CD8-positive, alpha-beta memory T cell (primary cell): Measurements from ENCODE around the gene VEGFA. TPM values are rescaled to one million over a fixed set of nuclear protein-coding genes. Genes with fewer than 3 reads are reported as not detected.
"Not testable (repeated sequence)": the region's sequence is repeated elsewhere in the genome, so short reads cannot be mapped to it uniquely, and the experiment has no call there.

ENCODE experiments used
- CTCF ChIA-PET: fragments of 350-600 bp; sonication (Branson Sonifier 250); formaldehyde crosslinking; loops from one replicate; lab custom pipeline; 2021; ENCODE audit warnings: antibody characterized with exemption; lab: Charles Lee
- POLR2A ChIA-PET: fragments of 350-600 bp; sonication (Branson Sonifier 250); formaldehyde crosslinking; loops from one replicate; lab custom pipeline; 2021; ENCODE audit warnings: antibody characterized with exemption; lab: Charles Lee
- DNase-seq, 5 donors: peaks; one replicate each; pipeline versions ENCODE4 v3.0.0 to v3.0.0-alpha.2; 2020 to 2022; ENCODE audit warnings: mixed read lengths in 1 of 5
- H3K27ac ChIP-seq: one replicate; pipeline ENCODE4 v1.7.0; 2013; ENCODE audit warnings: low read depth, mild to moderate bottlenecking, low read length, moderate library complexity
- H3K27me3 ChIP-seq: 2 replicates; pipeline ENCODE4 v1.7.0; 2013; ENCODE audit warnings: low read length, mild to moderate bottlenecking; ENCODE audit not compliant: insufficient read depth, poor library complexity, severe bottlenecking
- H3K36me3 ChIP-seq: 2 replicates; pipeline ENCODE4 v1.7.0; 2013; ENCODE audit warnings: mild to moderate bottlenecking, low read length, moderate library complexity; ENCODE audit not compliant: insufficient read depth
- H3K4me1 ChIP-seq: 2 replicates; pipeline ENCODE4 v1.7.0; 2013; ENCODE audit warnings: mild to moderate bottlenecking, low read length, moderate library complexity; ENCODE audit not compliant: insufficient read depth
- H3K4me3 ChIP-seq: 2 replicates; pipeline ENCODE4 v1.7.0; 2013; ENCODE audit warnings: mild to moderate bottlenecking, low read length
- H3K9me3 ChIP-seq: 2 replicates; pipeline ENCODE4 v1.7.0; 2013; ENCODE audit warnings: mild to moderate bottlenecking, low read length
- H3K27ac Mint-ChIP-seq, 8 donors: one replicate each; pipeline ENCODE4 v1.8.0; 2020 to 2021; ENCODE audit warnings: mixed read lengths in 8 of 8, mild to moderate bottlenecking in 6 of 8, inconsistent platforms in 3 of 8, moderate library complexity in 3 of 8
- H3K27me3 Mint-ChIP-seq, 2 donors: one replicate each; pipeline ENCODE4 v1.8.0; 2020 to 2021; ENCODE audit warnings: mixed read lengths in 2 of 2, mild to moderate bottlenecking in 1 of 2, moderate library complexity in 1 of 2
- H3K36me3 Mint-ChIP-seq, 3 donors: one replicate each; pipeline ENCODE4 v1.8.0; 2020 to 2021; ENCODE audit warnings: mixed read lengths in 3 of 3, inconsistent platforms in 1 of 3, mild to moderate bottlenecking in 1 of 3
- H3K4me1 Mint-ChIP-seq, 3 donors: one replicate each; pipeline ENCODE4 v1.8.0; 2020 to 2021; ENCODE audit warnings: mixed read lengths in 3 of 3, inconsistent platforms in 1 of 3, mild to moderate bottlenecking in 1 of 3
- H3K4me3 Mint-ChIP-seq, 7 donors: one replicate each; pipeline ENCODE4 v1.8.0; 2020 to 2021; ENCODE audit warnings: mixed read lengths in 7 of 7, mild to moderate bottlenecking in 6 of 7, moderate library complexity in 4 of 7, inconsistent platforms in 2 of 7
- H3K9me3 Mint-ChIP-seq, 5 donors: one replicate each; pipeline ENCODE4 v1.8.0; 2020 to 2022; ENCODE audit warnings: mixed read lengths in 5 of 5, mild to moderate bottlenecking in 3 of 5, moderate library complexity in 2 of 5, inconsistent platforms in 1 of 5
- polyA plus RNA-seq: library from polyadenylated mRNA; unstranded; fragments of 300-500 nt; fragmentation: Illumina TruSeq; gene quantifications from one replicate; pipeline ENCODE4 v1.2.3, GENCODE V29; 2021
- total RNA-seq, 2 experiments: library from RNA; stranded (reverse); gene quantifications; one replicate each; pipeline ENCODE4 v1.2.3, GENCODE V29; 2021

Gene VEGFA
- total and polyA plus RNA-seq, 3 experiments from 2014 or later = 16.4 to 17.5 TPM; not detected in 1

DNA sequence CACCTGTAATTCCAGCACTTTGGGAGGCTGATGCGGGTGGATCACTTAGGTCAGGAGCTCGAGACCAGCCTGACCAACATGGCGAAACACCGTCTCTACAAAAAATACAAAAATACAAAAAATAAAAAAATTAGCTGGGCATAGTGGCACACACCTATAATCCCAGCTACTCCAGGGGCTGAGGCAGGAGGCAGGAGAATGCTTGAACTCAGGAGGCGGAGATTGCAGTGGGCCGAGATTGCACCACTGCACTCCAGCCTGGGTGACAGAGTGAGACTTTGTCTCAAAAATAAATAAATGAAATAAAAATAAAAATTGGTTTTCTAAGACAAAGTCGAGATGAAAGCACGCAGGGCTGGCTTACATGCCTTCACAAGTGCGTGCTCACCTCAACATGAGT lies 49.0 kb downstream of the VEGFA start:
- ChIA-PET CTCF (interaction anchor here (0.8 kb wide), 1 partner anchor 10 kb away, joined by 3 read pairs; no protein-coding TSS in a partner anchor), POLR2A (interaction anchor here (0.7 kb wide), 1 partner anchor 12 kb away, joined by 8 read pairs; no protein-coding TSS in a partner anchor)
- H3K36me3 Mint-ChIP-seq, H3K4me1 ChIP-seq, H3K9me3 Mint-ChIP-seq, H3K36me3 ChIP-seq, H3K4me1 Mint-ChIP-seq, H3K27me3 ChIP-seq, DNase-seq, H3K4me3 ChIP-seq, H3K4me3 Mint-ChIP-seq, H3K9me3 ChIP-seq, H3K27ac Mint-ChIP-seq, H3K27ac ChIP-seq: not testable (repeated sequence)
- peaks cover 8 to 26% of the 10 kb centered on the region in 2 donors for H3K27me3 Mint-ChIP-seq

DNA sequence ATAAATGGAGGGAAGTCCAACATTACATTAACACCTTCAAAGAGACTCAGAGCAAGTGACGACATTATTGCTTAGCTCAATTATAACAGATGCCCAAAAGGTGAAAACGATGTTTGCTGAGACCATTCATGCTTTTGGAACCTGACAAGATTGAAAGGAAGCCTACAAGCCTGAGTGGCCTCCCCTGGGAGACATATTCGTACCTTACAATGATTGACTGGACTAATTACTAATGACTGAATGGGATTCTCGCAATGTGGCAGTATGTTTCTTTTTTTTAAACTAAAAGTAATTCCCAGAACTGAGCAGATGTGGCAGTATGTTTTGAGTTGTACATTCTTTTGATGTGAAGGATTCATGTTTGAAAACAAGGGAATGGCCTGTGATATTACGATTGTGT lies 49.9 kb downstream of the VEGFA start:
- no peaks in the 10 kb centered on the region for H3K9me3 ChIP-seq
- H3K36me3 ChIP-seq = no peaks in the 10 kb centered on the region
- H3K4me3 ChIP-seq = no peak overlapping the region
- Mint-ChIP-seq H3K9me3 (no peaks in the 10 kb centered on the region), H3K27ac (no peak overlapping the region), H3K27me3 (peaks cover 8 to 31% of the 10 kb centered on the region in 2 donors), H3K4me1 (peaks cover 0 to 6% (median 0%) of the 10 kb centered on the region in 3 donors), H3K4me3 (no peak overlapping the region), H3K36me3 (no peaks in the 10 kb centered on the region)
- ChIA-PET POLR2A (no interaction called here), CTCF (no interaction called here)
- H3K27ac ChIP-seq = no peak overlapping the region
- no peak for DNase-seq
- no peaks in the 10 kb centered on the region for H3K27me3 ChIP-seq
- no peaks in the 10 kb centered on the region for H3K4me1 ChIP-seq

DNA sequence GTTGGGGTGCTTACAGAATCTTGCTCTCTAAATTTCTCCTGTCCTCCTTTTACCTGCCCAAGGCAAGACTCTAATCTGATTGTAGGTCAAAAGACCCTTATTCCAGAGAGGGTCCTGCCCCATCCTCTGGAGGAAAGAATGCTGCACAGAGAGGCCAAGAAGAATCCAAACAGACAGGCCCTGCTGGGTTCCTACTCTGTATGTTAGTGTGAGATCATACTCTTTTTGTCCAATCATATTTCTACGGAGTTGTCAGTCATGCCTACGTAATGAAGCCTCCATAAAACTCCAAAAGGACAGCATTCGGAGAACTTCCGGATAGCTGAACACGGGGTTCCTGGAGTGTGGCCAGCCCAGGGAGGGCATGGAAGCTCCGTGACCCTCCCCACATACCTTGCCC lies 50.5 kb downstream of the VEGFA start:
- no peak for DNase-seq
- Mint-ChIP-seq H3K9me3 (no peaks in the 10 kb centered on the region), H3K4me3 (no peak overlapping the region), H3K27ac (peak overlapping the region in 1 of 8 donors; percentile 74), H3K4me1 (peaks cover 0 to 6% (median 0%) of the 10 kb centered on the region in 3 donors), H3K27me3 (peaks cover 8 to 31% of the 10 kb centered on the region in 2 donors), H3K36me3 (no peaks in the 10 kb centered on the region)
- CTCF ChIA-PET = no interaction called here
- no peaks in the 10 kb centered on the region for H3K4me1 ChIP-seq
- H3K27ac ChIP-seq = no peak overlapping the region
- no peaks in the 10 kb centered on the region for H3K27me3 ChIP-seq
- POLR2A ChIA-PET = no interaction called here
- no peaks in the 10 kb centered on the region for H3K36me3 ChIP-seq
- no peaks in the 10 kb centered on the region for H3K9me3 ChIP-seq
- H3K4me3 ChIP-seq = no peak overlapping the region

DNA sequence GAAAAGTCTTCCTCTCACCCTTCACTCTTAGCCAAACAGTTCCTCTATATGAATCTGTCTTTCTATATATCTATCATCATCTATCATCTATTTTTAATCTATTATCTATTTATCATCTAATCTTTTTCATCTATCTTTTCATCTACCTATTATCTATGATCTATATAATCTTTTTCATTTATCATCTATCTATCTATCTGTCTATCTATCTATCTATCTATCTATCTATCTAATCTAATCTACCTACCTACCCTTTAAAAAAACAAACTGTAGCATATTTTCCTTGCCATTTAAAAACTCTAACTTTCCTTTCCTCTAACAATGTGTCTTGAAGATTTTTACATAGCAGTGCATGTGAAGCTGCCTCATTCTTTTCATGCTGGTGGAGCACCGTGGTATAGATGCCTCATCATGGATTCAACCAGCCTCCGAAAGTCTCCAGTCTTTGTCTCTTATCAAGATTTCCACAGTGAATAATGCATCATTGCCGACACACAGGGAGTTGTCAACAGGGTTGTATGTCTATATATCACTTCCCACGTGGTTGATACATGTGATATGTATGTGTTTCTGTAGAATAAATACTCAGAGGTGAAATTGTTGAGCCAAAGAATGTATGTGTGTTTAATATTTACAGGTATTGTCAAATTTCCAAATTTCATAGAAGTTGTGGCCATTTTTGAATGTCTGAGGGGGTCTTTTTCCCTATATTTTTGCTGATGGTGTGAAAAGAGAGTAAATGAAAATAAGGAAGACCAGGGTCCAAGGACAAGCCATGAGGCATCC lies 51.3 kb downstream of the VEGFA start:
- Histone ChIP-seq H3K4me1 (no peaks in the 10 kb centered on the region), H3K9me3 (no peaks in the 10 kb centered on the region), H3K4me3 (no peak overlapping the region), H3K27ac (no peak overlapping the region), H3K36me3 (no peaks in the 10 kb centered on the region), H3K27me3 (no peaks in the 10 kb centered on the region)
- DNase-seq = no peak
- H3K36me3 Mint-ChIP-seq = no peaks in the 10 kb centered on the region
- POLR2A ChIA-PET = no interaction called here
- no peak overlapping the region for H3K27ac Mint-ChIP-seq
- H3K4me3 Mint-ChIP-seq = no peak overlapping the region
- peaks cover 0 to 6% (median 0%) of the 10 kb centered on the region in 3 donors for H3K4me1 Mint-ChIP-seq
- peaks cover 8 to 30% of the 10 kb centered on the region in 2 donors for H3K27me3 Mint-ChIP-seq
- no peaks in the 10 kb centered on the region for H3K9me3 Mint-ChIP-seq
- CTCF ChIA-PET = no interaction called here

DNA sequence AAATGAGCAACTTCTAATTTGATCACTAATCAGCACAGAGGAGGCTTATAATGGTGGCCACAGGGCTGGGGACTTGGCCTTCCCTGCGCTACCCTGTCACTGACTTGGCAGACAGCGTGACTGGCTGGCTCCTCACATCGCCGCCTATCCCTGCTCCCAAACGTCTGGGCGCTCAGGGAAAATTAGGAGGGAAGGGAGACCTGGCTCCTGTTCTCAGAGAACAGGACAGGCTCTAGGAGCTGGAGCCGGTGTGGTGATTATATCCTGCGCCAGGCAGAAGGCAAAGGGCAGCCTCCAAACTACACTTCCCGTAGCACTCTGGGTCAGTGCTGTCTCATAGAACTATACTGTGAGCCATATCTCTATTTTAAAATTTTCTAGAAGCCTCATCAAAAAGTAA lies 53.4 kb downstream of the VEGFA start:
- Mint-ChIP-seq H3K4me1 (peaks cover 0 to 6% (median 0%) of the 10 kb centered on the region in 3 donors), H3K9me3 (no peaks in the 10 kb centered on the region), H3K36me3 (no peaks in the 10 kb centered on the region), H3K27me3 (peaks cover 5 to 24% of the 10 kb centered on the region in 2 donors), H3K4me3 (no peak overlapping the region), H3K27ac (no peak overlapping the region)
- Histone ChIP-seq H3K9me3 (no peaks in the 10 kb centered on the region), H3K27ac (no peak overlapping the region), H3K4me1 (no peaks in the 10 kb centered on the region), H3K27me3 (peaks cover 4% of the 10 kb centered on the region), H3K36me3 (no peaks in the 10 kb centered on the region), H3K4me3 (no peak overlapping the region)
- ChIA-PET CTCF (no interaction called here), POLR2A (no interaction called here)
- DNase-seq = no peak

DNA sequence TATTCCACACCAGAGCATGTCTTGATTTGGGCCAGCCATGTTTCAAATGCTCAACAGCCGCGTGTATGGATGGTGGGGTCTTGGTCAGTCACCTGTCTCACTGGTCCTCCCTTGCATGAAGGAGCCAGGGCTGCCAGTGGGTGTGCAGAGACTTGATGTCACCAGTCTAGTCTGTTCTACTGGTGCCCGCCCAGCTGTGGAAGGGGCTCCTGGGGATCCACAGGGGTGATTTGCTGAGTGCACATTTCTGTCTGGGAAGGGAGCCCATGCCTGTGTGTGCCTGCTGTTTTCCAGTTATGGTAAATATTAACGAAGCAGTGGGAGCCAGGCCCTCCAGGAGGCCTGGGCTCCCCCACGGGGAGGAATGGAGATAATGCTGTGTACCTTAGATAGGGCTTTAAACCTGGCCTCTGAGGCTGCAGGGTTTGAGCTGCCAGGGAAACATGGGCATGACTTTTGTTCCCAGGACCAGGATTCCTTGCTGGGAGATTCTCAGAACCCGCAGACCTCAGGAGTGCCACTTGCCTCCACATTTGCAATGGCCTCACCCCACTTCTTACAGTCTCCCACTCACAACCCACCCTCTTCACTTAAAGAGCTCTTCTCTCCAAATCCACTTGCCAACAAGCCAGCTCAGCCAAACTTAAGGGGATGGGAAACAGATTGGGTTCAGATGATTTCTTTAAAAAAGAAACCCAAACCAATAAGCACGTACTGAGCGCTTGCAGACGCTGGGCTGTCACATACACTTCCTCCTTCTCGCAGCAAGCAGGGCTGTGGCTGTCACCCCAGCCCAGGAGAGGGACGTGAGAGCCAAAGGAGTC lies 54.1 kb downstream of the VEGFA start:
- Mint-ChIP-seq H3K36me3 (no peaks in the 10 kb centered on the region), H3K9me3 (no peaks in the 10 kb centered on the region), H3K4me3 (peak overlapping the region in 1 of 7 donors; percentile 19), H3K4me1 (peaks cover 0 to 6% (median 0%) of the 10 kb centered on the region in 3 donors), H3K27ac (peak overlapping the region in 3 of 8 donors; percentile 13 to 61 (median 26)), H3K27me3 (peaks cover 5 to 22% of the 10 kb centered on the region in 2 donors)
- Histone ChIP-seq H3K27ac (no peak overlapping the region), H3K4me3 (no peak overlapping the region), H3K4me1 (no peaks in the 10 kb centered on the region), H3K27me3 (peaks cover 4% of the 10 kb centered on the region), H3K36me3 (no peaks in the 10 kb centered on the region), H3K9me3 (no peaks in the 10 kb centered on the region)
- peak in 1 of 5 donors; percentile 5 for DNase-seq
- ChIA-PET CTCF (no interaction called here), POLR2A (no interaction called here)

DNA sequence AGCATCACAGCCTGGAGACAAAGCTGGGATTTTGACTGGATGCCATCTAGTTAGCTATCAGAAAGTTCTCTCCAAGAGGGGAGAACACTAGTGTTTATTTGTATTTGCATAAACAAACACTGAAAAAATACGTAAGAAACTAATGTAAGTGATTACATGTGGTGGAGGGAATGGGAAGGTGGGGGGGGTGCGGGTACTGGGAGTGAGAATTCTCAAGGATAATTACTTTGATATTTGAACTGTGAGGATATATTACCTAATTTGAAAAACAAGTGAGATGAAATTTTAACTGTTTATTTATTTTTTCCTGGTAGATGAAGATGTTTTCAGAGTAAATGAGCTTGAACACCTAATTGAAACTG lies 54.7 kb downstream of the VEGFA start:
- H3K9me3 ChIP-seq = no peaks in the 10 kb centered on the region
- H3K27me3 ChIP-seq = peaks cover 4% of the 10 kb centered on the region
- no peak for DNase-seq
- Mint-ChIP-seq H3K4me1 (peaks cover 0 to 6% (median 0%) of the 10 kb centered on the region in 3 donors), H3K9me3 (no peaks in the 10 kb centered on the region), H3K27me3 (peaks cover 7 to 25% of the 10 kb centered on the region in 2 donors), H3K4me3 (peak overlapping the region in 1 of 7 donors; percentile 19), H3K27ac (peak overlapping the region in 1 of 8 donors; percentile 13), H3K36me3 (no peaks in the 10 kb centered on the region)
- no peak overlapping the region for H3K4me3 ChIP-seq
- POLR2A ChIA-PET = no interaction called here
- H3K27ac ChIP-seq = no peak overlapping the region
- H3K36me3 ChIP-seq = no peaks in the 10 kb centered on the region
- CTCF ChIA-PET = no interaction called here
- no peaks in the 10 kb centered on the region for H3K4me1 ChIP-seq
